Measurements from ENCODE around the gene UBTD1.

UBTD1 gene

GRCh38 chr10:97612386-97612785, 113.7 kb downstream of the UBTD1 start:
- H3K27ac ChIP-seq, result no peak overlapping the region
- TF ChIP-seq, protein P1, sequence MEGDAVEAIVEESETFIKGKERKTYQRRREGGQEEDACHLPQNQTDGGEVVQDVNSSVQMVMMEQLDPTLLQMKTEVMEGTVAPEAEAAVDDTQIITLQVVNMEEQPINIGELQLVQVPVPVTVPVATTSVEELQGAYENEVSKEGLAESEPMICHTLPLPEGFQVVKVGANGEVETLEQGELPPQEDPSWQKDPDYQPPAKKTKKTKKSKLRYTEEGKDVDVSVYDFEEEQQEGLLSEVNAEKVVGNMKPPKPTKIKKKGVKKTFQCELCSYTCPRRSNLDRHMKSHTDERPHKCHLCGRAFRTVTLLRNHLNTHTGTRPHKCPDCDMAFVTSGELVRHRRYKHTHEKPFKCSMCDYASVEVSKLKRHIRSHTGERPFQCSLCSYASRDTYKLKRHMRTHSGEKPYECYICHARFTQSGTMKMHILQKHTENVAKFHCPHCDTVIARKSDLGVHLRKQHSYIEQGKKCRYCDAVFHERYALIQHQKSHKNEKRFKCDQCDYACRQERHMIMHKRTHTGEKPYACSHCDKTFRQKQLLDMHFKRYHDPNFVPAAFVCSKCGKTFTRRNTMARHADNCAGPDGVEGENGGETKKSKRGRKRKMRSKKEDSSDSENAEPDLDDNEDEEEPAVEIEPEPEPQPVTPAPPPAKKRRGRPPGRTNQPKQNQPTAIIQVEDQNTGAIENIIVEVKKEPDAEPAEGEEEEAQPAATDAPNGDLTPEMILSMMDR (conservative IDR thresholded peaks at IDR 0.05), result peak; percentile 74

GRCh38 chr10:97618285-97618684, 119.6 kb downstream of the UBTD1 start:
- TF ChIP-seq, protein P1 (conservative IDR thresholded peaks at IDR 0.05), result no peak

DNA sequence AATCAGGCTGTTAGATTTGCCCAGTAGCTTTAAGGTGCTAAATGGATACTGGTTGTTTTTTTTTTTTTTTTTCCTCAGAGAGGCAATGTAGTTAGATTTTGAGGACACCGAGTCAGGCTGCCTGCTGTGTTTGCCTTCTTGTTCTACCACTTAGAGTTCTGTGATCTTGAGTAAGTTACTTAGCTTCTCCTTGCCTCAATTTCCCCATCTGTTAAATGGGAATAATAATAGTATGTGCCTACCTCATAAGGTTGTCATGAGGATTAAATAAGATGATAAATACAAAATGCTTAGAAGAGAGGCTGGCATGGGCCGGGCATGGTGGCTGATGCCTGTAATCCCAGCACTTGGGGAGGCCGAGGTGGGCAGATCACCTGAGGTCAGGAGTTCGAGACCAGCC, 120.0 kb downstream of the UBTD1 start:
- TF ChIP-seq, protein P1 (conservative IDR thresholded peaks at IDR 0.05), result no peak
- H3K27ac ChIP-seq, result no peak overlapping the region

More at GRCh38 chr10:97618285-97618684, 119.6 kb downstream of the UBTD1 start:
- H3K27ac ChIP-seq, result no peak overlapping the region
